GM12878 (cell line): ENCODE measurements around the gene CDC42SE2. TPM values are rescaled to one million over a fixed set of nuclear protein-coding genes. Genes with fewer than 3 reads are reported as not detected.
A peak's percentile ranks its signal among the peaks of the same experiment; 100 is the strongest.

ENCODE experiments used
- ATF3 ChIP-seq: IDR thresholded peaks from 2 replicates; pipeline ENCODE4 v1.6.1; 2011; ENCODE audit warnings: low read depth, mild to moderate bottlenecking, low read length, moderate library complexity, borderline replicate concordance; ENCODE audit errors: extremely low read depth
- BRCA1 ChIP-seq: IDR thresholded peaks from 2 replicates; pipeline ENCODE4 v1.6.1; 2011; ENCODE audit warnings: low read depth, low read length, improper control_type of control experiment
- FOS ChIP-seq: IDR thresholded peaks from 3 replicates; pipeline ENCODE4 v1.6.1; 2011; ENCODE audit warnings: borderline replicate concordance; ENCODE audit not compliant: insufficient read length; ENCODE audit errors: extremely low read depth
- HDGF ChIP-seq: fragments of 450-650 bp; IDR thresholded peaks from 2 replicates; pipeline ENCODE4 v1.6.1; 2016; ENCODE audit warnings: antibody characterized with exemption
- IKZF2 ChIP-seq, 2 experiments: fragments of 450-650 bp; IDR thresholded peaks; 2 replicates each; pipeline ENCODE4 v1.6.1; 2017; ENCODE audit warnings: mild to moderate bottlenecking in 2 of 2, moderate library complexity in 2 of 2
- LARP7 ChIP-seq: fragments of 450-650 bp; IDR thresholded peaks from 2 replicates; pipeline ENCODE4 v1.6.1; 2017; ENCODE audit warnings: mild to moderate bottlenecking
- NFYA ChIP-seq: IDR thresholded peaks from 2 replicates; pipeline ENCODE4 v1.6.1; 2011; ENCODE audit warnings: low read depth, mild to moderate bottlenecking, low read length, improper control_type of control experiment, borderline replicate concordance
- NKRF ChIP-seq: fragments of 450-650 bp; conservative IDR thresholded peaks from 2 replicates; pipeline ENCODE4 v1.6.1; 2017; ENCODE audit warnings: mild to moderate bottlenecking, moderate library complexity
- NR2F1 ChIP-seq: fragments of 450-650 bp; conservative IDR thresholded peaks from 2 replicates; pipeline ENCODE4 v1.6.1; 2017; ENCODE audit warnings: mild to moderate bottlenecking
- PML ChIP-seq: IDR thresholded peaks from 2 replicates; pipeline ENCODE4 v1.6.1; 2012; ENCODE audit warnings: low read length, inconsistent platforms
- POLR2AphosphoS2 ChIP-seq: IDR thresholded peaks from 2 replicates; pipeline ENCODE4 v1.6.1; 2011; ENCODE audit warnings: low read depth, mild to moderate bottlenecking, low read length, improper control_type of control experiment, moderate library complexity
- POLR2AphosphoS5 ChIP-seq: IDR thresholded peaks from 2 replicates; pipeline ENCODE4 v1.6.1; 2011; ENCODE audit warnings: mild to moderate bottlenecking, low read length, inconsistent platforms
- RAD21 ChIP-seq: IDR thresholded peaks from 2 replicates; pipeline ENCODE4 v1.6.1; 2011; ENCODE audit warnings: mild to moderate bottlenecking, low read depth, low read length, moderate library complexity; ENCODE audit not compliant: insufficient read depth
- RB1 ChIP-seq: fragments of 450-650 bp; formaldehyde crosslinking; IDR thresholded peaks from 2 replicates; pipeline ENCODE4 v1.6.1; 2017; ENCODE audit warnings: mild to moderate bottlenecking, borderline replicate concordance
- SMAD5 ChIP-seq: IDR thresholded peaks from 2 replicates; pipeline ENCODE4 v1.6.1; 2016; ENCODE audit warnings: antibody characterized with exemption, low read depth
- STAT1 ChIP-seq: fragments of 450-650 bp; conservative IDR thresholded peaks from 2 replicates; pipeline ENCODE4 v1.6.1; 2014; ENCODE audit warnings: antibody characterized with exemption, mild to moderate bottlenecking
- SUZ12 ChIP-seq: fragments of 200-600 bp; sonication (generic); IDR thresholded peaks from one replicate; pipeline ENCODE4 v1.6.1; 2018; ENCODE audit warnings: antibody characterized with exemption, mild to moderate bottlenecking; ENCODE audit not compliant: unreplicated experiment
- TAF1 ChIP-seq: IDR thresholded peaks from 2 replicates; pipeline ENCODE4 v1.6.1; 2011; ENCODE audit warnings: mild to moderate bottlenecking, low read depth, low read length, borderline replicate concordance
- TARDBP ChIP-seq: IDR thresholded peaks from 2 replicates; pipeline ENCODE4 v1.6.1; 2016; ENCODE audit warnings: borderline replicate concordance
- TCF7 ChIP-seq: IDR thresholded peaks from 2 replicates; pipeline ENCODE4 v1.6.1; 2014; ENCODE audit warnings: antibody characterized with exemption, borderline replicate concordance
- YY1 ChIP-seq: IDR thresholded peaks from 2 replicates; pipeline ENCODE4 v1.6.1; 2011; ENCODE audit warnings: low read depth, mild to moderate bottlenecking, low read length
- ZNF24 ChIP-seq: fragments of 450-650 bp; IDR thresholded peaks from 2 replicates; pipeline ENCODE4 v1.6.1; 2017; ENCODE audit warnings: antibody characterized with exemption, mild to moderate bottlenecking
- ZSCAN29 ChIP-seq: fragments of 450-650 bp; IDR thresholded peaks from 2 replicates; pipeline ENCODE4 v1.6.1; 2017; ENCODE audit warnings: mild to moderate bottlenecking, moderate library complexity
- polyA plus RNA-seq, 11 experiments: library from polyadenylated mRNA; depleted of rRNA in 4 of 11; unstranded in 6 of 11; stranded (reverse) in 5 of 11; fragments of >200 nt; fragmentation: Nextera tagmentation in 4 of 11; fragmentation: Illumina TruSeq in 1 of 11; extraction: Ambion mirVana in 4 of 11; extraction: Trizol in 1 of 11; gene quantifications; 1 replicate in 1 of 11; 2 replicates in 10 of 11; pipeline versions ENCODE4 v1.2.1 to v1.2.3, GENCODE V29; 2011 to 2016; ENCODE audit warnings: inconsistent platforms in 2 of 11, missing spikeins in 2 of 11, low read depth in 1 of 11
- total RNA-seq, 4 experiments: library from RNA; depleted of rRNA in 3 of 4; stranded (reverse); fragments of >200 nt in 3 of 4; fragmentation: Illumina TruSeq in 1 of 4; extraction: Trizol in 1 of 4; gene quantifications; 2 replicates each; pipeline versions ENCODE4 v1.2.1 to v1.2.3, GENCODE V29; 2013 to 2021
- TF ChIP-seq, protein P1 (sequence below): fragments of 450-650 bp; formaldehyde crosslinking; IDR thresholded peaks from 2 replicates; pipeline ENCODE4 v1.4.0; 2022; ENCODE audit warnings: mild to moderate bottlenecking, moderate library complexity

The CDC42SE2 gene
- total and polyA plus RNA-seq, 10 of the 15 experiments (the other 5 are each of a cell fraction or from before 2014, with no cell fraction given), result 57.0 to 148 (median 80.3) TPM

DNA sequence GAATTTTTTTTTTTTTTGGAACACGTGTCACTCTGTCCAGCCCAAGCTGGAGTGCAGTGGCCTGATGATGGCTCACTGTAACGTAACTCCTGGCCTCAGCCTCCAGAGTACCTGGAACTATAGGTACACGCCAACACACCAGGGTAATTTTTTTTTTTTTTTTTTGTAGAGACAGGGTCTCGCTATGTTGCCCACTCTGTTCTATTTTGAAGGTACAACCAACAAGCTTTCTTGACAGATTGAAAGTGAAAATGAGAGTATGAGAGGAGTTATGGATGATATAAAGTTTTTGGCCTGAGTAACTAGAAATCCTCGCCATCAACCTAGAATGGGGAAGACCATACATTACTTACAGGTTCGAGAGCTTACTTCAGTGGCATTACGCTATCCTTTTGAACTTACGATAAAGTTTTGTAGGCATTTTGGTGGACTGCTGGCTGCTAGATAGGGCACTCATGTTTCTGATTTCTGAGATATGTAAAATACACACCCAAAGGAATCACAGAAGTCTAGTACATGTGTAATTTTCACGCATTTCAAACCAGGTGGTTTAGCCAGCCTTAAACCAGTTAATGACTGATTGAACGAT, 806 bp upstream of the CDC42SE2 start (continued):
- no peak for TF ChIP-seq ATF3
- no peak for TF ChIP-seq RAD21
- TF ChIP-seq HDGF, result no peak
- no peak for TF ChIP-seq ZSCAN29
- no peak for TF ChIP-seq NFYA
- no peak for TF ChIP-seq RB1
- TF ChIP-seq POLR2AphosphoS5, result peak; percentile 34; the same call in 1 of the 2 replicates
- no peak for TF ChIP-seq ZNF24
- TF ChIP-seq SUZ12, result no peak
- TF ChIP-seq NR2F1, result no peak
- TF ChIP-seq SMAD5, result no peak
- TF ChIP-seq NKRF, result no peak
- TF ChIP-seq TAF1, result no peak
- TF ChIP-seq, protein P1, sequence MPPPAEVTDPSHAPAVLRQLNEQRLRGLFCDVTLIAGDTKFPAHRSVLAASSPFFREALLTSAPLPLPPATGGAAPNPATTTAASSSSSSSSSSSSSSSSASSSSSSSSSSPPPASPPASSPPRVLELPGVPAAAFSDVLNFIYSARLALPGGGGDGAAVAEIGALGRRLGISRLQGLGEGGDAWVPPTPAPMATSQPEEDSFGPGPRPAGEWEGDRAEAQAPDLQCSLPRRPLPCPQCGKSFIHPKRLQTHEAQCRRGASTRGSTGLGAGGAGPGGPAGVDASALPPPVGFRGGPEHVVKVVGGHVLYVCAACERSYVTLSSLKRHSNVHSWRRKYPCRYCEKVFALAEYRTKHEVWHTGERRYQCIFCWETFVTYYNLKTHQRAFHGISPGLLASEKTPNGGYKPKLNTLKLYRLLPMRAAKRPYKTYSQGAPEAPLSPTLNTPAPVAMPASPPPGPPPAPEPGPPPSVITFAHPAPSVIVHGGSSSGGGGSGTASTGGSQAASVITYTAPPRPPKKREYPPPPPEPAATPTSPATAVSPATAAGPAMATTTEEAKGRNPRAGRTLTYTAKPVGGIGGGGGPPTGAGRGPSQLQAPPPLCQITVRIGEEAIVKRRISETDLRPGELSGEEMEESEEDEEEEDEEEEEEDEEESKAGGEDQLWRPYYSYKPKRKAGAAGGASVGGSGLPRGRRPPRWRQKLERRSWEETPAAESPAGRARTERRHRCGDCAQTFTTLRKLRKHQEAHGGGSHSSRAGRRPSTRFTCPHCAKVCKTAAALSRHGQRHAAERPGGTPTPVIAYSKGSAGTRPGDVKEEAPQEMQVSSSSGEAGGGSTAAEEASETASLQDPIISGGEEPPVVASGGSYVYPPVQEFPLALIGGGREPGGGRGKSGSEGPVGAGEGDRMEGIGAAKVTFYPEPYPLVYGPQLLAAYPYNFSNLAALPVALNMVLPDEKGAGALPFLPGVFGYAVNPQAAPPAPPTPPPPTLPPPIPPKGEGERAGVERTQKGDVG (CRISPR knock-in tag), result no peak
- TF ChIP-seq PML, result 0 out of 2 replicates have a peak, but pooled peaks have one; percentile 50
- peak; percentile 41; the same call in 1 of the 2 replicates for TF ChIP-seq YY1
- no peak for TF ChIP-seq LARP7
- TF ChIP-seq POLR2AphosphoS2, result no peak
- peak; percentile 5 to 24; a peak in 1 of 4 replicates for TF ChIP-seq IKZF2 (IDR thresholded peaks at IDR 0.05)
- no peak for TF ChIP-seq TARDBP
- TF ChIP-seq STAT1, result no peak
- TF ChIP-seq FOS, result no peak
- TF ChIP-seq BRCA1, result no peak
- no peak for TF ChIP-seq TCF7
